Fibroblast of lung (primary cell): ENCODE results near the gene FAM222B. TPM values are rescaled to one million over a fixed set of nuclear protein-coding genes. Genes with fewer than 3 reads are reported as not detected.

Experiments
- DNase-seq, 2 donors: peaks; one replicate each; pipeline versions ENCODE4 v3.0.0 to v3.0.0-alpha.2; 2010; ENCODE audit warnings: low read depth in 2 of 2
- H2AFZ ChIP-seq: 2 replicates; pipeline ENCODE4 v1.5.1; 2012; ENCODE audit warnings: low read length, control low read depth, inconsistent platforms
- H3K27ac ChIP-seq: 2 replicates; pipeline ENCODE4 v1.5.1; 2011; ENCODE audit warnings: low read length, control low read depth; ENCODE audit not compliant: insufficient read depth
- H3K27me3 ChIP-seq: 2 replicates; pipeline ENCODE4 v1.5.1; 2011; ENCODE audit warnings: mild to moderate bottlenecking, low read length; ENCODE audit not compliant: control insufficient read depth, insufficient read depth
- H3K36me3 ChIP-seq: 2 replicates; pipeline ENCODE4 v1.5.1; 2011; ENCODE audit warnings: low read length; ENCODE audit not compliant: control insufficient read depth, insufficient read depth
- H3K4me1 ChIP-seq: 2 replicates; pipeline ENCODE4 v1.5.1; 2011; ENCODE audit warnings: low read length; ENCODE audit not compliant: control insufficient read depth, insufficient read depth; ENCODE audit errors: extremely low read depth
- H3K4me2 ChIP-seq: 2 replicates; pipeline ENCODE4 v1.5.1; 2011; ENCODE audit warnings: low read length, control low read depth; ENCODE audit not compliant: insufficient read depth; ENCODE audit errors: extremely low read depth
- H3K4me3 ChIP-seq, 4 experiments: fragments of 200-600 bp in 1 of 4; sonication (generic) in 1 of 4; replicated peaks in 1 of 4; 2 replicates each; pipeline ENCODE4 v1.5.1; 2011 to 2016; ENCODE audit warnings: low read length in 4 of 4, low read depth in 3 of 4, mild to moderate bottlenecking in 3 of 4, control low read depth in 2 of 4, inconsistent platforms in 1 of 4, mixed read lengths in 1 of 4; ENCODE audit not compliant: insufficient read depth in 1 of 4; ENCODE audit errors: control extremely low read depth in 1 of 4
- H3K79me2 ChIP-seq: 2 replicates; pipeline ENCODE4 v1.5.1; 2012; ENCODE audit warnings: mild to moderate bottlenecking, low read length, inconsistent platforms; ENCODE audit not compliant: control insufficient read depth, insufficient read depth
- H3K9ac ChIP-seq: 2 replicates; pipeline ENCODE4 v1.5.1; 2011; ENCODE audit warnings: mild to moderate bottlenecking, low read length, control low read depth; ENCODE audit not compliant: insufficient read depth
- H3K9me3 ChIP-seq: 2 replicates; pipeline ENCODE4 v1.5.1; 2012; ENCODE audit warnings: low read depth, low read length; ENCODE audit not compliant: control insufficient read depth, insufficient read depth
- H4K20me1 ChIP-seq: 2 replicates; pipeline ENCODE4 v1.5.1; 2011; ENCODE audit warnings: low read length; ENCODE audit not compliant: control insufficient read depth, insufficient read depth; ENCODE audit errors: extremely low read depth
- CTCF ChIP-seq, 2 donors: IDR thresholded peaks in 1 of 2; conservative IDR thresholded peaks in 1 of 2; 1 replicate in 1 of 2; 2 replicates in 1 of 2; pipeline ENCODE4 v1.5.1; 2011 to 2012; ENCODE audit warnings: low read length in 2 of 2, control low read depth in 1 of 2, inconsistent platforms in 1 of 2, low read depth in 1 of 2, mild to moderate bottlenecking in 1 of 2
- EZH2 ChIP-seq: IDR thresholded peaks from 2 replicates; pipeline ENCODE4 v1.5.1; 2012; ENCODE audit warnings: low read length, control low read depth, mild to moderate bottlenecking; ENCODE audit errors: missing control alignments
- polyA plus RNA-seq, 2 donors: library from polyadenylated mRNA; depleted of rRNA in 1 of 2; stranded (reverse) in 1 of 2; unstranded in 1 of 2; fragments of >200 nt; gene quantifications; 2 replicates each; pipeline ENCODE4 v1.2.1, GENCODE V29; 2011 to 2012; ENCODE audit warnings: missing spikeins in 1 of 2
- total RNA-seq: library from RNA; depleted of rRNA; stranded (reverse); fragments of >200 nt; gene quantifications from 2 replicates; pipeline ENCODE4 v1.2.1, GENCODE V29; 2014

The FAM222B gene
- total and polyA plus RNA-seq, 2 donors (not counting 1 experiment from before 2014, with no cell fraction given): 2.8 to 9.0 TPM

DNA sequence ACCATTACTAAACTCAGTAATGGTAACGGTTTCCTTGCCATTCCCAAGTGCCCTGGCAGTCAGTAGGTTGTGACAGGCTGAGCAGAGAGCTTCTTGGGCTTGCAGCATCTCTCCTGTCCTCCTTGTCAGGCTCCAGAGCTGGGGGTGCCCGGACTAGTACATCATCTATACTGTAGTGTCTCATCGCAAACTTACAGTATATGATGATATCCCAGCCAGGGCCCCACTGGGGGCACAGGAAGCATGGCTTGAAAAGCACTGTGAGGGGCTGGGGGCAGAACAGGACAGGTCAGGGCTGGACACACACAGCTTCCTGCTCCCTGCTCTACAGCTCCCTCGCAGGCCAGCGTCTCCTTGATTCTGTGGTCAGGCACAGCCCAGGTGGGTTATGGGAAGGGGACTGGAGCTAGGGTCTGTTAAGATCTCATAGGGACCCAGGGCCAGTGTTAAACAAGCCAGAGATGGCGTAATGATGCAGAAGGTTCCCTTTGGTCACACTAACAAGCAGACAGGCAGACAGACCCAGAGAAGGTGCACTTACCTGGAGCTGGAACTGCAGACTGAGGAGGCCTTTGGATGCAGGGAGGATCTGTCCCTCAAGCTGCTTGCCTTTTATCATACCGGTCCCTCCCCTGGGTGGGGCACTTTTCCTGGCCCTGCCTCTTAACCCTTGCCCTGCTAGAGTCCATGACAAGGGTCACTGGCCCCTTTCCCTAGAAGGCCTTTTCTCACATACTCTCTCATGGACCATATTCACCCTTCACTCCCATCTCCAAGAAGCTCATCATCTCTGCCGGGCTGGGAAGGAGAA lies 19.0 kb upstream of the FAM222B start:
- H3K4me2 ChIP-seq: no peak overlapping the region
- no peak overlapping the region for H3K4me3 ChIP-seq
- no peaks in the 10 kb centered on the region for H3K4me1 ChIP-seq
- no peak overlapping the region for H2AFZ ChIP-seq
- no peaks in the 10 kb centered on the region for H3K27me3 ChIP-seq
- no peak overlapping the region for H3K9ac ChIP-seq
- H3K79me2 ChIP-seq: no peaks in the 10 kb centered on the region
- no peak overlapping the region for H3K27ac ChIP-seq
- H3K36me3 ChIP-seq: peaks cover 9% of the 10 kb centered on the region
- TF ChIP-seq CTCF (conservative IDR thresholded peaks at IDR 0.05 in 1 of 2, IDR thresholded peaks at IDR 0.05 in 1 of 2; ENCODE audit: low read depth in 1 of 2, low read length in 2 of 2): no peak
- TF ChIP-seq EZH2: no peak
- H3K9me3 ChIP-seq: no peaks in the 10 kb centered on the region
- no peak for DNase-seq
- no peaks in the 10 kb centered on the region for H4K20me1 ChIP-seq

DNA sequence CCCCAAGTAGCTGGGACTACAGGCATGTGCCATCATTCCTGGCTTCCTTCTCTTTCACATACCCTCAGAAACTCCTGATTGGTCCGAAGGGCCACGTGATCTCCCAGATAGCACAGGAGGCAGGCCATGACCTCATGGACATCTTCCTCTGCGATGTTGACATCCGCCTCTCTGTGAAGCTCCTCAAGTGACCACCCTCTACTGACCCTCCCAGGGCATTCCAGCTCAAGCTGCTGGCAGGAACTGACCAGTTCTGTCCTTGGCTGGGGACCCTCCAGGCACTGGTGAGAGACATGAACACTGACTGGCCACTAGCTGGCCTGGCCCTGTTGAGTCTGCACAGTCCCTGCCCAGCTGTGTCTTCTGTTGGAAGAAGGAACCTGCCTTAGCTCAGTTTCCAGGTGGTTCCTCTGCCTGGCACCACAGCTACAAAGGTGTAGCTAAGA lies 17.8 kb upstream of the FAM222B start:
- Histone ChIP-seq H2AFZ (no peak overlapping the region), H3K36me3 (peaks cover 9% of the 10 kb centered on the region), H3K9me3 (no peaks in the 10 kb centered on the region), H3K4me3 (no peak overlapping the region), H3K79me2 (peaks cover 4% of the 10 kb centered on the region), H3K27ac (no peak overlapping the region), H3K4me2 (no peak overlapping the region), H4K20me1 (no peaks in the 10 kb centered on the region), H3K4me1 (peaks cover 4% of the 10 kb centered on the region), H3K9ac (no peak overlapping the region), H3K27me3 (no peaks in the 10 kb centered on the region)
- TF ChIP-seq CTCF (conservative IDR thresholded peaks at IDR 0.05 in 1 of 2, IDR thresholded peaks at IDR 0.05 in 1 of 2; ENCODE audit: low read depth in 1 of 2, low read length in 2 of 2): no peak
- TF ChIP-seq EZH2: no peak
- no peak for DNase-seq

DNA sequence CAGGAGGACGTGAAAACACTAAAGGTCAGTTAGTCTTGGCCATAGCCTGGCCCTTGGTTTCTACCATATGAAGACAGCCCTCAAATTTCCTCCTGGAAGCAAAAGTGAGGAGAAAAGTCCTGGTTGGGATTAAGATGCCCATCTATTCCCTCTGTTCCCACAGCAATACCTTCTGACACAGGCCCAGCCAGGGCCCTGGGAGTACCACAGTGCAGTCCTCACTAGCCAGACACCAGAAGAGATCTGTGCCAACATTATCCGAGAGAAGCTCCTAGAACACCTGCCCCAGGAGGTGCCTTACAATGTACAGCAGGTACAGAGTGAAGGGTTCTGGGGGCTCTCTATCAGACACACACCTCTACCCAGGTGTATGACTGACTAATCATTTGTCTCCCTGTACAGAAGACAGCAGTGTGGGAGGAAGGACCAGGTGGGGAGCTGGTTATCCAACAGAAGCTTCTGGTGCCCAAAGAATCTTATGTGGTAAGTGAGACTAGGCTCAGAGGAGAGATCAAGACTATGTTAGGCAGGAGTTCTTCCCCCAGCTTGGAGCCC lies 16.3 kb upstream of the FAM222B start:
- no peak for DNase-seq
- H4K20me1 ChIP-seq: no peaks in the 10 kb centered on the region
- peaks cover 7% of the 10 kb centered on the region for H3K4me1 ChIP-seq
- H3K36me3 ChIP-seq: peaks cover 9% of the 10 kb centered on the region
- H3K4me2 ChIP-seq: no peak overlapping the region
- H3K79me2 ChIP-seq: peaks cover 9% of the 10 kb centered on the region
- H3K9me3 ChIP-seq: no peaks in the 10 kb centered on the region
- H2AFZ ChIP-seq: no peak overlapping the region
- H3K4me3 ChIP-seq: no peak overlapping the region
- H3K9ac ChIP-seq: no peak overlapping the region
- no peaks in the 10 kb centered on the region for H3K27me3 ChIP-seq
- no peak overlapping the region for H3K27ac ChIP-seq
- TF ChIP-seq CTCF (conservative IDR thresholded peaks at IDR 0.05 in 1 of 2, IDR thresholded peaks at IDR 0.05 in 1 of 2; ENCODE audit: low read depth in 1 of 2, low read length in 2 of 2) (no peak), EZH2 (no peak)
